GM12801 (cell line): ENCODE results near the gene OSMR.

Experiments used
- TF ChIP-seq, protein P1 (sequence below): IDR thresholded peaks from one replicate; pipeline ENCODE4 v1.5.1; 2011; ENCODE audit warnings: control low read depth; ENCODE audit not compliant: insufficient read length; ENCODE audit errors: extremely low read depth

Gene OSMR

DNA sequence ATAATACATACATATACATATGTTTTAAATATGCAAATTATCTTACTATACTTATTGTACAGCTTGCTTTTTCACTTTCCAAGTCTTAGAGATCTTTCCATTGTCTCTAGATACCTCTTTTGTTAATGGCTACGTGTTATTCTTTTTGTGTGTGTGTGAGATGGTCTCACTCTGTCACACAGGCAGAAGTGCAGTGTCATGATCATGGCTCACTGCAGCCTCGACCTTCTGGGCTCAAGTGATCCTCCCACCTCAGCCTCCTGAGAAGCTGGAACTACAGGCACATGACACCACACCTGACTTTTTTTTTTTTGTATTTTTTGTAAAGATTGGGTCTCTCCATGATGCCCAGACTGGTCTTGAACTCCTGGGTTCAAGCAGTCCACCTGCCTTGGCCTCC, 2.8 kb downstream of the OSMR start:
- TF ChIP-seq, protein P1, sequence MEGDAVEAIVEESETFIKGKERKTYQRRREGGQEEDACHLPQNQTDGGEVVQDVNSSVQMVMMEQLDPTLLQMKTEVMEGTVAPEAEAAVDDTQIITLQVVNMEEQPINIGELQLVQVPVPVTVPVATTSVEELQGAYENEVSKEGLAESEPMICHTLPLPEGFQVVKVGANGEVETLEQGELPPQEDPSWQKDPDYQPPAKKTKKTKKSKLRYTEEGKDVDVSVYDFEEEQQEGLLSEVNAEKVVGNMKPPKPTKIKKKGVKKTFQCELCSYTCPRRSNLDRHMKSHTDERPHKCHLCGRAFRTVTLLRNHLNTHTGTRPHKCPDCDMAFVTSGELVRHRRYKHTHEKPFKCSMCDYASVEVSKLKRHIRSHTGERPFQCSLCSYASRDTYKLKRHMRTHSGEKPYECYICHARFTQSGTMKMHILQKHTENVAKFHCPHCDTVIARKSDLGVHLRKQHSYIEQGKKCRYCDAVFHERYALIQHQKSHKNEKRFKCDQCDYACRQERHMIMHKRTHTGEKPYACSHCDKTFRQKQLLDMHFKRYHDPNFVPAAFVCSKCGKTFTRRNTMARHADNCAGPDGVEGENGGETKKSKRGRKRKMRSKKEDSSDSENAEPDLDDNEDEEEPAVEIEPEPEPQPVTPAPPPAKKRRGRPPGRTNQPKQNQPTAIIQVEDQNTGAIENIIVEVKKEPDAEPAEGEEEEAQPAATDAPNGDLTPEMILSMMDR: no peak

DNA sequence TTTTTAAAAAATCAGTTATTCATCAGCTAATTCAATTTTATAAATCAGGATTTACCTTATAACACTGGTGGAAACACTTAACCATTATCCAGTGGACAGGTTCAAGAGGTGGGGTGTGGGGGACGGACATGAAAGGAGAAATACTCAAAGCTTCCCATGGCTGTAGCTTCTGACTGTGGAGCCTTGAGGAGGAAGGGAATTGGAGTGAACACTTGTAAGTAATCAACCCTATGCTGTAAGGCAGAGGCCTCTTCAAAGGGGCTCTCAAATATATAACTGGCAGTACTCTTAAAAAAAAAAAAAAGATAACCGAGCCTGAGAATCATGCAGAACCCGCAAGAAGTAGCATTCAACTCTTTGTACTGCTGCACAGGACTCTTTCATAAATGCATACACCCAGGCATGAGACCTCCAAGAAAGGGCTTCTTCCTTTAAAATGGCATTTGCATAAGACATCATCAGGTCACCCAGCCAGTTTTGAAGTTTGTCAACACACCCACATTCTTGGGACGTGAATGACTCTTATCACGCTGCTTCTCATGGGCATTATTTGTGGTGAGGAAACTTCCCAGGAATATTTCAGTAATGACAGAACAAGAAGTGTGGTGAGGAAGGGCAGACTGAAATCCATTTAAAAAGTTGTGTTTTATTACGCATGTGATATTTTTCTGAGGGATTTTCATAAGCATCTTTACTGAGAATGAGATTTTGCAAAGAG, 8.1 kb downstream of the OSMR start:
- TF ChIP-seq, protein P1: no peak

DNA sequence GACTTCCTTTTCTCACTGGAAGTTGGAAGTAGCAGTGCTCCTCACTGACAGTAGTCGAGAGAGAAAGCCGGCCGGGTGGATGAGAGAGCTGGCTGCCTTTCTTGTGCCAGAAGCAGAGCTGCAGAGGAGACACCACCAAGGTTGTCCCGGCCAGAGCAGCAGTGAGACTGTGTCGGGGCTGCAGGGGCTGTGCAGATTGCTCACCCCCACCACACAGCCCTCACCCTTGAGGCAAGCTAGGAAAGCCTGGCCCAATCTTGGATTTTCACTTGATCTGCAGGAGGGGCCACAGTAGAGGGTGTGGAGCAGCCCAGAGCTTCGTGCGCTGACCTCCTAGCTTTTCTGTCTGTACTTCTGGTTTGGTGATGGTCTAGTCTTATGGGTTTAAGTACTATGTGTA, 9.1 kb downstream of the OSMR start:
- TF ChIP-seq, protein P1: no peak

DNA sequence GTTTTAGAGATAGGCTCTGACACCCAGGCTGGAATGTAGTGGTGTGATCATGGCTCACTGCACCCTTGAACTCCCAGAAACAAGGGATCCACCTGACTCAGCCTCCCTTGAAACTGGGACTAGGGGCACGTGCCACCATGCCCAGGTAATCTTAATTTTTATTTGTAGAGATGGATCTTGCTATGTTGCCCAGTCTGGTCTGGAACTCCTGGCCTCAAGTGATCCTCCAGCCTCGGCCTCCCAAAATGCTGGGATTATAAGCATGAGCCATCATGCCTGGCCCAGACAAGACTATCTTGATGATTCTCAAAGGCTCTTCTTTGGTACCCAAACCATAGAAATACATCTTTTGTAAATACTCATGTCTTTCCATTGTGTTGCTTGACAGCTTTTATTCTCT, 10.8 kb downstream of the OSMR start:
- TF ChIP-seq, protein P1: no peak

DNA sequence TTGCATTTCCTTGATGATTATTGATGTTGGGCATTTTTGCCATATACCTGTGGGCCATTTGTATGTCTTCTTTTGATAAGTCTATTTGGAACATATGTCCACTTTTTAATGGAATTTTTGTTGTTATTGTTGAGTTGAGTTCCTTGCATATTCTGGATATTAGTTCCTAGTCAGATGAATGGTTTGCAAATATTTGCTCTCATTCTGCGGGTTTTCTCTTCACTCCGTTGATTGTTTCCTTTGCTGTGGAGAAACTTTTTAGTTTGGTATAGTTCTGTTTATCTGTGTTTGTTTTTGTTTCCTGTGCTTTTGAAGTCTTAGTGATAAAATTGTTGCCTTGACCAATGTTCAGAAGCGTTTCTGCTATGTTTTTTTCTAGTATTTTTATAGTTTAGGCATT, 13.0 kb downstream of the OSMR start:
- TF ChIP-seq, protein P1: no peak

DNA sequence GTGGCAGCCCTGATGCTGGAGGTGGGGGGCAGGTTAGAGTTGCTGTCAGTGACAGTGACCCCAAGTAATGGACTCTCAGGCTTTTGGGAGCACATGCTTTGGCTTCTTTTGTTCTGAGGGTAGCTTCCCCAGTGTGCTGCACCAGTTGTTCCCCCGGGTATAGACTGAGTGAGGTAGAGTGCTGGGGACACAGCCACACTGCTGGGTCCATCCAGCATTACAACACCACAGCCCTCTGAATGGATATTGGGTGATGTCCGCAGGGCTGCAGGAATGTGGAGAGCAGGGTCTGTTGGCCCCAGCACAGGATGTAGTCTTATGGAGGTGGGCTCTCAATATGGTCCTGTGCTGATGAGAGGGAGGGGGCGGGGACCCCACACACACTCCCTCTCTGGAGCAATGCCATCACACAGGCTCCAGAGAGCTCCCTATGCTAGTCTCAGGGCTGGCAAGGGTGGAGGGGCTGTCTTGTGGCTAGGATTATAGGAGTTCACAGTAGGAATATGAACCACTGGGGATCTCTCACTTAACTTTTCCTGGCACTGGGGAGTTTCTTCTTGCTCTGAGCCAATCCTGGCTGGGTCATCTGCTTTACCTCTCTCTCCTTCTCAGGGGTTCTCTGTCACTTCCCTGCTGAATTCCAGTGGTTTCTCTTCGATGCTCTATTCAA, 20.7 kb downstream of the OSMR start:
- TF ChIP-seq, protein P1: no peak

DNA sequence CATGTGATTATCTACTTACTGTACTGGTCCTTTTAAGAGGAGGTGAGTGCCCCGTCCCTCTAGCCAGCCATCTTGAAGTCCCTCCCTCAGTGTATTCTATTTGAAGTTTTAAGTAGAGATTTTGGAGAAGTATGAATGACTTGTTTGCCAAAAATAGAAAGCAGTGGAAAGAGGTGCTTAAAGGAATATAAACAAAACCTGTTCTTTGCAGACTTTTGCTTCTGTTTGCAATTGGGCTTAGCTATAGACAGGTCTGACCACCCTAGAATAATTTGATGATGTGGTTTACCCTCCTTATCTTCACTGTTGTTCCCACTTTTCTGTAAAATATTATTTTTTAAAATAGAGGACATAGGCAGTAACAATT, 21.2 kb downstream of the OSMR start:
- TF ChIP-seq, protein P1: no peak
